ENCODE measurements around the gene MTA2. TPM values are rescaled to one million over a fixed set of nuclear protein-coding genes. Genes with fewer than 3 reads are reported as not detected.
A peak's percentile ranks its signal among the peaks of the same experiment; 100 is the strongest.
"Not testable (repeated sequence)": the region's sequence is repeated elsewhere in the genome, so short reads cannot be mapped to it uniquely, and the experiment has no call there.

The MTA2 gene
- total RNA-seq (127 and 139 TPM in 2 replicates), polyA plus RNA-seq (37.2 and 46.9 TPM in 2 replicates), polyA minus RNA-seq (91.7 and 95.2 TPM in 2 replicates)
- 111 TPM for total RNA-seq (2013)

DNA sequence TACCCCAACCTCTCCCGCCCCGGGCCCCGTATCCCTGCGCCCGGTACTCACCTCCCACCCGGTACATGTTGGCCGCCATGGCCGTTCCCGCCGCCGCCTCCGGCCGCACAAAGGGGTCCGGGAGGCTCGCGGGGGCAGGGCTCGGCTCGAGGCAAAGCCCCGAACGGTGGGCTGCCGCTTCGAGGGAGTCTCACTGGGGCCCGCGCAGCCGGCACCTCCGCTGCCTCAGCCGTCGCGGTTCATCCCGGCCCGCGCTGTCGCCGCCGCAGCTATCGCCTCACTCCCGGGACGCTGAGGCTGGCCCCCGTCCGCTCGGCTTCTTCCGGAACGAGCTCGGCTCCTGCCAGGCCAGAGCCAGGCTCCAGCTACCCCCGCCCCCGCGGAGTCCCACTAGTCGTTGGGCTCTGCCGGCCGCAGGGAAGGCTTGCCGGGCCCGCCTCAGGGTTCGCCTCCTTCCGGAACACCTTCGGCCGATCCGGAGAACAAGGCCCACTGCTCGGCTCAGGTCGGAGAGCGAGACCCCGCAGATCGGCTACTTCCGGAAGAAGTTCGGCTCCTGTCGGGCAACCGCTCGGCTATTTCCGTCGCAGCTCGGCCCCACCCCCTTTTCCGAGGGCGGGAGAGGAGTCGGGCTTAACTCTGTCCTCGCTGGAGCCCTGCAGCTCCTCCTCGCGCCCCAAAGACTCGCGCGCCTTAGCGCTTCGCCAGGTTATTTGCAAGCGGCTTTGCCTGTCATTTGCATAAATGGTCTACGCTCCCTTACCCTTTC is at the start of gene MTA2:
MTA2 (minus strand) TSS at position 494 of the 769 bp plus-strand sequence; CDS start at position 79, 415 bp downstream.
- DNase-seq = peak; percentile 99
- peaks cover 37% of the 10 kb centered on the region for H3K79me2 ChIP-seq (ENCODE audit: control insufficient read depth, insufficient read depth, low read length)
- peak within 1 kb of the TSS; percentile 95 for H3K9ac ChIP-seq (ENCODE audit: low read length)
- ATAC-seq (ENCODE audit: low read depth) = peak; percentile 78
- H3K4me3 ChIP-seq (ENCODE audit: control extremely low read depth in 1 of 5, extremely low read depth in 1 of 5, insufficient read depth in 1 of 5, low read depth in 2 of 5, low read length in 4 of 5) = peak within 1 kb of the TSS; percentile 82 to 97 (median 86)
- peak within 1 kb of the TSS; percentile 86 for H2AFZ ChIP-seq (ENCODE audit: insufficient read depth, low read depth, low read length, poor library complexity, severe bottlenecking)
- peaks cover 24 to 40% of the 10 kb centered on the region in 2 donors for H3K4me1 ChIP-seq (ENCODE audit: control insufficient read depth in 2 of 2, insufficient read depth in 2 of 2, low read length in 2 of 2)
- peak within 1 kb of the TSS; percentile 97 for H3K4me3 Mint-ChIP-seq
- H3K4me2 ChIP-seq (replicated peaks; ENCODE audit: low read depth, low read length, poor library complexity, severe bottlenecking) = peak within 1 kb of the TSS; percentile 94
- intact Hi-C loops (cut with micrococcal nuclease) = loop anchor here (1.0 kb wide), 5 partner anchors 11 to 157 kb away; partner anchors contain the start of genes EML3 and GANAB
- under 1% methylated on average over 83 of the region's 83 CpGs for WGBS (ENCODE audit: insufficient coverage)
- CTCF ChIA-PET = interaction anchor here (0.7 to 2.4 kb wide), 9 partner anchors 9 to 184 kb away, joined by 3 to 47 read pairs (median 3); partner anchors contain the start of genes INTS5 and TUT1
- peaks cover 0 to 3% (median 0%) of the 10 kb centered on the region in 3 donors for H3K9me3 ChIP-seq (ENCODE audit: control extremely low read depth in 1 of 3, control insufficient read depth in 2 of 3, insufficient read depth in 1 of 3, low read length in 2 of 3)
- peak within 1 kb of the TSS; percentile 96 for H3K27ac Mint-ChIP-seq
- TF ChIP-seq, protein P1, sequence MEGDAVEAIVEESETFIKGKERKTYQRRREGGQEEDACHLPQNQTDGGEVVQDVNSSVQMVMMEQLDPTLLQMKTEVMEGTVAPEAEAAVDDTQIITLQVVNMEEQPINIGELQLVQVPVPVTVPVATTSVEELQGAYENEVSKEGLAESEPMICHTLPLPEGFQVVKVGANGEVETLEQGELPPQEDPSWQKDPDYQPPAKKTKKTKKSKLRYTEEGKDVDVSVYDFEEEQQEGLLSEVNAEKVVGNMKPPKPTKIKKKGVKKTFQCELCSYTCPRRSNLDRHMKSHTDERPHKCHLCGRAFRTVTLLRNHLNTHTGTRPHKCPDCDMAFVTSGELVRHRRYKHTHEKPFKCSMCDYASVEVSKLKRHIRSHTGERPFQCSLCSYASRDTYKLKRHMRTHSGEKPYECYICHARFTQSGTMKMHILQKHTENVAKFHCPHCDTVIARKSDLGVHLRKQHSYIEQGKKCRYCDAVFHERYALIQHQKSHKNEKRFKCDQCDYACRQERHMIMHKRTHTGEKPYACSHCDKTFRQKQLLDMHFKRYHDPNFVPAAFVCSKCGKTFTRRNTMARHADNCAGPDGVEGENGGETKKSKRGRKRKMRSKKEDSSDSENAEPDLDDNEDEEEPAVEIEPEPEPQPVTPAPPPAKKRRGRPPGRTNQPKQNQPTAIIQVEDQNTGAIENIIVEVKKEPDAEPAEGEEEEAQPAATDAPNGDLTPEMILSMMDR (IDR thresholded peaks at IDR 0.05) = no peak
- no peak for TF ChIP-seq EZH2 (IDR thresholded peaks at IDR 0.05; ENCODE audit: borderline replicate concordance, insufficient read depth, low read depth, low read length, poor library complexity, severe bottlenecking)
- no peaks in the 10 kb centered on the region for H3K9me3 Mint-ChIP-seq (ENCODE audit: insufficient read depth)
- H4K20me1 ChIP-seq (ENCODE audit: control insufficient read depth, insufficient read depth, low read length, poor library complexity, severe bottlenecking) = peaks cover 7% of the 10 kb centered on the region
- peaks cover 4 to 44% of the 10 kb centered on the region in 2 experiments for H3K36me3 ChIP-seq (replicated peaks in 1 of 2; ENCODE audit: control extremely low read depth in 1 of 2, control insufficient read depth in 1 of 2, extremely low read depth in 1 of 2, insufficient read depth in 2 of 2, low read length in 1 of 2)
- H3K27me3 ChIP-seq (replicated peaks in 1 of 4; ENCODE audit: control extremely low read depth in 1 of 4, control insufficient read depth in 3 of 4, insufficient read depth in 4 of 4, low read length in 3 of 4) = no peaks in the 10 kb centered on the region
- H3K27ac ChIP-seq (ENCODE audit: low read length in 2 of 2) = peak within 1 kb of the TSS; percentile 78 to 90
- POLR2A ChIA-PET = interaction anchor here (0.7 to 3.1 kb wide), 18 partner anchors 9 to 280 kb away, joined by 3 to 63 read pairs (median 5); partner anchors contain the start of genes B3GAT3, C11orf98, CSKMT and EEF1G
- H3K4me1 Mint-ChIP-seq = peaks cover 46% of the 10 kb centered on the region
- no peaks in the 10 kb centered on the region for H3K27me3 Mint-ChIP-seq

DNA sequence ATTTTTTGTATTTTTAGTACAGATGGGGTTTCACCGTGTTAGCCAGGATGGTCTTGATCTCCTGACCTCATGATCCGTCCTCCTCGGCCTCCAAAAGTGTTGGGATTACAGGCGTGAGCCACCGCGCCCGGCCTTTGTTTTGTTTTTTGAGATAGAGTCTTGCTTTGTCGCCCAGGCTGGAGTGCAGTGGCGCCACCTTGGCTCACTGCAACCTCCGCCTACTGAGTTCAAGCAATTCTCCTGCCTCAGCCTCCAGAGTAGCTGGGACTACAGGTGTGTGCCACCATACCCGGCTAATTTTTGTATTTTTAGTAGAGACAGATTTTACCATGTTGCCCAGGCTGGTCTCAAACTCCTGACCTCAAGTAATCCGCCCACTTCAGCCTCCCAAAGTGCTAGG is 48.6 kb upstream of the MTA2 start:
- WGBS (ENCODE audit: insufficient coverage) = 95% methylated on average over 12 of the region's 12 CpGs
- H3K4me3 ChIP-seq (ENCODE audit: control extremely low read depth in 1 of 5, extremely low read depth in 1 of 5, insufficient read depth in 1 of 5, low read depth in 2 of 5, low read length in 4 of 5); H3K27ac ChIP-seq (ENCODE audit: low read length in 2 of 2); H3K4me3 Mint-ChIP-seq; H3K27me3 Mint-ChIP-seq; H3K27me3 ChIP-seq (replicated peaks in 1 of 4; ENCODE audit: control extremely low read depth in 1 of 4, control insufficient read depth in 3 of 4, insufficient read depth in 4 of 4, low read length in 3 of 4); H2AFZ ChIP-seq (ENCODE audit: insufficient read depth, low read depth, low read length, poor library complexity, severe bottlenecking); H3K9me3 Mint-ChIP-seq (ENCODE audit: insufficient read depth); intact Hi-C loops (cut with micrococcal nuclease); H4K20me1 ChIP-seq (ENCODE audit: control insufficient read depth, insufficient read depth, low read length, poor library complexity, severe bottlenecking); ATAC-seq (ENCODE audit: low read depth); H3K27ac Mint-ChIP-seq; H3K9me3 ChIP-seq (ENCODE audit: control extremely low read depth in 1 of 3, control insufficient read depth in 2 of 3, insufficient read depth in 1 of 3, low read length in 2 of 3); H3K4me2 ChIP-seq (replicated peaks; ENCODE audit: low read depth, low read length, poor library complexity, severe bottlenecking); H3K9ac ChIP-seq (ENCODE audit: low read length); DNase-seq: not testable (repeated sequence)
- peaks cover 33% of the 10 kb centered on the region for H3K4me1 Mint-ChIP-seq
- peaks cover 0 to 25% of the 10 kb centered on the region in 2 experiments for H3K36me3 ChIP-seq (replicated peaks in 1 of 2; ENCODE audit: control extremely low read depth in 1 of 2, control insufficient read depth in 1 of 2, extremely low read depth in 1 of 2, insufficient read depth in 2 of 2, low read length in 1 of 2)
- H3K4me1 ChIP-seq (ENCODE audit: control insufficient read depth in 2 of 2, insufficient read depth in 2 of 2, low read length in 2 of 2) = peaks cover 23 to 32% of the 10 kb centered on the region in 2 donors
- ChIA-PET CTCF (interaction anchor here (1.2 to 2.0 kb wide), 2 partner anchors 15 to 57 kb away, joined by 3 to 8 read pairs; partner anchors contain the start of genes C11orf98 and CSKMT), POLR2A (interaction anchor here (0.7 kb wide), 1 partner anchor 15 kb away, joined by 3 read pairs; the partner anchor contains the start of genes C11orf98 and CSKMT)
- peaks cover 53% of the 10 kb centered on the region for H3K79me2 ChIP-seq (ENCODE audit: control insufficient read depth, insufficient read depth, low read length)

Measured in B cell (primary cell).